GM23338 (cell line): ENCODE measurements around the gene BZW2. TPM values are rescaled to one million over a fixed set of nuclear protein-coding genes. Genes with fewer than 3 reads are reported as not detected.

Source experiments
- ATAC-seq: fragments of 200-7000 bp; cut with Tn5 transposase; 3 replicates; pipeline ENCODE4 v1.9.1; 2020
- DNase-seq: peaks from one replicate; pipeline ENCODE4 v3.0.0-alpha.2; 2015; ENCODE audit warnings: low spot score
- H2AFZ ChIP-seq: fragments of 200-600 bp; sonication (generic); 2 replicates; pipeline ENCODE4 v1.8.0; 2016; ENCODE audit warnings: antibody characterized with exemption, mild to moderate bottlenecking, moderate library complexity
- H3F3A ChIP-seq: fragments of 200-600 bp; sonication (generic); replicated peaks from 2 replicates; pipeline ENCODE4 v1.8.0; 2017; ENCODE audit warnings: antibody characterized with exemption, mixed run types, low read depth
- H3K27ac ChIP-seq: fragments of 200-600 bp; sonication (generic); 2 replicates; pipeline ENCODE4 v1.6.1; 2016; ENCODE audit warnings: low read depth
- H3K27me3 ChIP-seq: fragments of 200-600 bp; sonication (generic); 2 replicates; pipeline ENCODE4 v1.8.0; 2016; ENCODE audit warnings: mild to moderate bottlenecking, mixed run types, moderate library complexity; ENCODE audit not compliant: insufficient read depth
- H3K36me3 ChIP-seq: fragments of 200-600 bp; sonication (generic); 2 replicates; pipeline ENCODE4 v1.8.0; 2016; ENCODE audit warnings: mild to moderate bottlenecking; ENCODE audit not compliant: insufficient read depth
- H3K4me1 ChIP-seq: fragments of 200-600 bp; sonication (generic); 2 replicates; pipeline ENCODE4 v1.8.0; 2016; ENCODE audit warnings: mild to moderate bottlenecking, moderate library complexity; ENCODE audit not compliant: insufficient read depth
- H3K4me2 ChIP-seq: fragments of 200-600 bp; sonication (generic); 2 replicates; pipeline ENCODE4 v1.7.1; 2017; ENCODE audit warnings: mixed run types
- H3K4me3 ChIP-seq: fragments of 200-600 bp; sonication (generic); 2 replicates; pipeline ENCODE4 v1.6.1; 2016; ENCODE audit warnings: mixed run types
- H3K79me2 ChIP-seq: fragments of 200-600 bp; sonication (generic); replicated peaks from 2 replicates; pipeline ENCODE4 v1.8.0; 2017; ENCODE audit warnings: mild to moderate bottlenecking; ENCODE audit not compliant: insufficient read depth
- H3K9me2 ChIP-seq: fragments of 200-600 bp; sonication (generic); 2 replicates; pipeline ENCODE4 v1.8.0; 2017; ENCODE audit not compliant: insufficient read depth
- H4K20me1 ChIP-seq: fragments of 200-600 bp; sonication (generic); replicated peaks from 2 replicates; pipeline ENCODE4 v1.8.0; 2017; ENCODE audit warnings: mild to moderate bottlenecking; ENCODE audit not compliant: insufficient read depth
- H3K27ac Mint-ChIP-seq: 2 replicates; pipeline ENCODE4 v1.8.0; 2020; ENCODE audit warnings: inconsistent platforms, mild to moderate bottlenecking, moderate library complexity, mixed read lengths
- H3K27me3 Mint-ChIP-seq: 3 replicates; pipeline ENCODE4 v1.8.0; 2022; ENCODE audit warnings: low read depth, mild to moderate bottlenecking, moderate library complexity, mixed read lengths, inconsistent platforms; ENCODE audit not compliant: insufficient read depth, poor library complexity
- H3K36me3 Mint-ChIP-seq: 3 replicates; pipeline ENCODE4 v1.8.0; 2021; ENCODE audit warnings: low read depth, mild to moderate bottlenecking, inconsistent platforms, moderate library complexity, mixed read lengths
- H3K4me1 Mint-ChIP-seq: 3 replicates; pipeline ENCODE4 v1.8.0; 2020; ENCODE audit warnings: mild to moderate bottlenecking, inconsistent platforms, mixed read lengths
- H3K4me3 Mint-ChIP-seq: 3 replicates; pipeline ENCODE4 v1.8.0; 2021; ENCODE audit warnings: moderate library complexity, mild to moderate bottlenecking, inconsistent platforms, mixed read lengths
- H3K9me3 Mint-ChIP-seq: 3 replicates; pipeline ENCODE4 v1.8.0; 2020; ENCODE audit warnings: moderate library complexity, mild to moderate bottlenecking, inconsistent platforms, mixed read lengths
- CREB1 ChIP-seq: fragments of 250-450 bp; sonication (Bioruptor Pico); IDR thresholded peaks from 2 replicates; pipeline ENCODE4 v1.5.0; 2020; ENCODE audit warnings: low read depth, mild to moderate bottlenecking, moderate library complexity
- CTCF ChIP-seq, 2 experiments: fragments of 200-600 bp in 1 of 2; sonication (generic) in 1 of 2; conservative IDR thresholded peaks; 2 replicates each; pipeline versions ENCODE4 v1.5.1 to v1.6.1; 2016 to 2017; ENCODE audit warnings: antibody characterized with exemption in 2 of 2, low read depth in 2 of 2, mild to moderate bottlenecking in 2 of 2, moderate library complexity in 1 of 2
- ETS1 ChIP-seq: IDR thresholded peaks from 2 replicates; pipeline ENCODE4 v1.6.1; 2016; ENCODE audit warnings: antibody characterized with exemption
- EZH2 ChIP-seq: fragments of 200-600 bp; sonication (generic); IDR thresholded peaks from one replicate; pipeline ENCODE4 v1.8.0; 2017; ENCODE audit warnings: antibody characterized with exemption, mild to moderate bottlenecking, low read depth; ENCODE audit not compliant: unreplicated experiment
- EZH2phosphoT487 ChIP-seq: fragments of 200-600 bp; sonication (generic); IDR thresholded peaks from one replicate; pipeline ENCODE4 v1.8.1; 2018; ENCODE audit warnings: antibody characterized with exemption; ENCODE audit not compliant: unreplicated experiment
- JUNB ChIP-seq: IDR thresholded peaks from one replicate; pipeline ENCODE4 v1.6.1; 2016; ENCODE audit warnings: antibody characterized with exemption; ENCODE audit not compliant: unreplicated experiment
- NANOG ChIP-seq: IDR thresholded peaks from 2 replicates; pipeline ENCODE4 v1.6.1; 2016; ENCODE audit warnings: antibody characterized with exemption, borderline replicate concordance
- POLR2AphosphoS5 ChIP-seq: IDR thresholded peaks from 2 replicates; pipeline ENCODE4 v1.6.1; 2016; ENCODE audit warnings: antibody characterized with exemption, low read depth
- REST ChIP-seq: IDR thresholded peaks from one replicate; pipeline ENCODE4 v1.6.1; 2018; ENCODE audit warnings: antibody characterized with exemption; ENCODE audit not compliant: unreplicated experiment
- STAT1 ChIP-seq: IDR thresholded peaks from one replicate; pipeline ENCODE4 v1.6.1; 2016; ENCODE audit warnings: antibody characterized with exemption; ENCODE audit not compliant: unreplicated experiment
- ZNF114 ChIP-seq: fragments of 250-450 bp; sonication (Bioruptor Pico); IDR thresholded peaks from 2 replicates; pipeline ENCODE4 v1.5.0; 2020; ENCODE audit warnings: mild to moderate bottlenecking, moderate library complexity
- ZNF331 ChIP-seq: fragments of 250-450 bp; sonication (Bioruptor Pico); IDR thresholded peaks from 2 replicates; pipeline ENCODE4 v1.5.0; 2020; ENCODE audit warnings: low read depth, mild to moderate bottlenecking, moderate library complexity
- ZNF462 ChIP-seq: fragments of 250-450 bp; sonication (Bioruptor Pico); IDR thresholded peaks from 2 replicates; pipeline ENCODE4 v1.5.0; 2020; ENCODE audit warnings: mild to moderate bottlenecking, moderate library complexity
- polyA plus RNA-seq: library from polyadenylated mRNA; unstranded; fragments of >200 nt; fragmentation: Nextera tagmentation; extraction: Ambion mirVana; gene quantifications from 2 replicates; pipeline ENCODE4 v1.2.1, GENCODE V29; 2016
- total RNA-seq: library from RNA; depleted of rRNA; stranded (reverse); fragments of >200 nt; shearing (Covaris generic); gene quantifications from 2 replicates; pipeline ENCODE4 v1.2.3, GENCODE V29; 2014

The BZW2 gene
- total and polyA plus RNA-seq, 2 experiments from 2014 or later, result 88.8 to 108 TPM

GRCh38 chr7:16644636-16645592, 1.1 kb upstream of the BZW2 start:
- ATAC-seq (peak; percentile 55), DNase-seq (peak; percentile 65)
- no peaks in the 10 kb centered on the region for H3K9me2 ChIP-seq
- Mint-ChIP-seq H3K4me1 (peaks cover 38% of the 10 kb centered on the region), H3K4me3 (peak overlapping the region; percentile 98), H3K9me3 (no peaks in the 10 kb centered on the region), H3K27me3 (peaks cover 12% of the 10 kb centered on the region), H3K36me3 (no peaks in the 10 kb centered on the region; the same call in 2 of the 3 replicates), H3K27ac (peak overlapping the region; percentile 100; the same call in 1 of the 2 replicates)
- peaks cover 29% of the 10 kb centered on the region for H3K4me1 ChIP-seq
- peaks cover 10% of the 10 kb centered on the region for H3K27me3 ChIP-seq
- H2AFZ ChIP-seq, result peak overlapping the region; percentile 98
- H4K20me1 ChIP-seq, result peaks cover 28% of the 10 kb centered on the region
- H3K4me3 ChIP-seq, result peak overlapping the region; percentile 88
- peak overlapping the region; percentile 90 for H3K4me2 ChIP-seq
- H3K27ac ChIP-seq, result peak overlapping the region; percentile 86; the same call in 1 of the 2 replicates
- H3F3A ChIP-seq, result no peaks in the 10 kb centered on the region
- peaks cover 39% of the 10 kb centered on the region for H3K79me2 ChIP-seq
- H3K36me3 ChIP-seq, result no peaks in the 10 kb centered on the region
- TF ChIP-seq POLR2AphosphoS5 (no peak), ZNF114 (CRISPR knock-in tag) (no peak), NANOG (no peak), CTCF (conservative IDR thresholded peaks at IDR 0.05; ENCODE audit: low read depth in 2 of 2) (no peak), ETS1 (no peak), STAT1 (no peak), JUNB (no peak), EZH2 (no peak), CREB1 (CRISPR knock-in tag) (no peak), ZNF462 (no peak), REST (no peak), ZNF331 (CRISPR knock-in tag) (no peak), EZH2phosphoT487 (no peak)
